Testis (tissue), 3 donors: ENCODE measurements around the gene SNX6. TPM values are rescaled to one million over a fixed set of nuclear protein-coding genes. Genes with fewer than 3 reads are reported as not detected.
"Not testable (repeated sequence)": the region's sequence is repeated elsewhere in the genome, so short reads cannot be mapped to it uniquely, and the experiment has no call there.

Source experiments
- DNase-seq: peaks from one replicate; pipeline ENCODE4 v3.0.0-alpha.2; 2019
- H3K27ac ChIP-seq, 2 donors: fragments of 200-600 bp; sonication (generic); one replicate each; pipeline ENCODE4 v1.5.1; 2019
- H3K27me3 ChIP-seq: fragments of 200-600 bp; sonication (generic); one replicate; pipeline ENCODE4 v1.5.1; 2019
- H3K36me3 ChIP-seq: fragments of 200-600 bp; sonication (generic); one replicate; pipeline ENCODE4 v1.5.1; 2017; ENCODE audit warnings: low read depth; ENCODE audit errors: missing control alignments
- H3K4me1 ChIP-seq: fragments of 200-600 bp; sonication (generic); one replicate; pipeline ENCODE4 v1.5.1; 2019
- H3K4me3 ChIP-seq, 2 donors: fragments of 200-600 bp; sonication (generic); one replicate each; pipeline ENCODE4 v1.5.1; 2017 to 2019
- H3K9me3 ChIP-seq: fragments of 200-600 bp; sonication (generic); one replicate; pipeline ENCODE4 v1.5.1; 2017
- POLR2A ChIP-seq: fragments of 450-650 bp; IDR thresholded peaks from one replicate; pipeline ENCODE4 v1.6.1; 2017; ENCODE audit warnings: antibody characterized with exemption, mild to moderate bottlenecking, moderate library complexity
- WGBS, 2 donors: methylation state at CpG; one replicate each; pipeline ENCODE4 v1.1.5; 2018; 5-methylcytosine and 5-hydroxymethylcytosine counted together
- intact Hi-C: fragments of 100-400 bp; cut with DNase I; formaldehyde crosslinking; loops from one replicate; pipeline ENCODE4 v1.15.1; 2023; ENCODE audit warnings: low total_unique reads
- polyA plus RNA-seq: library from polyadenylated mRNA; stranded (reverse); fragments of 350-450 nt; fragmentation: Illumina TruSeq; extraction: RNeasy Lipid Tissue Mini Kit (QIAGEN cat#74804); gene quantifications from one replicate; pipeline ENCODE4 v1.2.3, GENCODE V29; 2014; ENCODE audit warnings: low read depth, low replicate concordance; ENCODE audit not compliant: insufficient read depth
- total RNA-seq, 2 donors: library from RNA; depleted of rRNA; stranded (reverse); fragments of >200 nt; gene quantifications; one replicate each; pipeline ENCODE4 v1.2.3, GENCODE V29; 2016
- TF ChIP-seq, protein P1 (sequence below), 3 experiments: fragments of 450-650 bp in 2 of 3; fragments of 200-600 bp in 1 of 3; sonication (generic) in 1 of 3; IDR thresholded peaks; one replicate each; pipeline ENCODE4 v1.5.1; 2016 to 2019; ENCODE audit warnings: antibody characterized with exemption in 3 of 3, mild to moderate bottlenecking in 2 of 3, moderate library complexity in 1 of 3

SNX6 gene
- total and polyA plus RNA-seq, 3 donors from 2014 or later, result 74.8 to 123 (median 105) TPM

DNA sequence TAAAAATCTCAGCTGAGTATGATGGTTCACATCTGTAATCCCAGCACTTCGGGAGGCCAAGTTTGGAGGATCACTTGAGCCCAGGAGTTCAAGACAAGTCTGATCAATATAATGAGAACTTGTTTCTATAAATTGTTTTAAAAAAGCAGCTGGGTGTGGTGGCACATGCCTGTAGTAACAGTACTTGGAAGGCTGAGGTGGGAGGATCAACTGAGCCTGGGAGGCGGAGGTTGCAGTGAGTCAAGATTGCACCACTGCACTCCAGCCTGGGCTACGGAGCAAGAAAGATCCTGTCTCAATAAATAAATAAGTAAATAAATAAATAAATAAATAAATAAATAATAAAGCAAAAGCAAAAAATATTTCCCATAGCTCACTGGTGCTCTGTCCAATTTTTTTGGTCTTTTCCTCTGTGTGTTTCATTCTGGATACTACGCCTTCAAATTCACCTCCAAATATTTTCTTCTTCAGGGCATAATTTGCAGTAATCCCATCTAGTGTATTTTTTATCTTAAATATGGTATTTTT, 32.7 kb upstream of the SNX6 start:
- 89 to 97% methylated on average over 4 of the region's 4 CpGs for WGBS, 2 donors
- Histone ChIP-seq H3K27ac (no peak overlapping the region), H3K4me3 (no peak overlapping the region), H3K4me1 (no peaks in the 10 kb centered on the region), H3K27me3 (no peaks in the 10 kb centered on the region), H3K9me3 (no peaks in the 10 kb centered on the region), H3K36me3 (no peaks in the 10 kb centered on the region)
- no peak for DNase-seq
- TF ChIP-seq, protein P1, sequence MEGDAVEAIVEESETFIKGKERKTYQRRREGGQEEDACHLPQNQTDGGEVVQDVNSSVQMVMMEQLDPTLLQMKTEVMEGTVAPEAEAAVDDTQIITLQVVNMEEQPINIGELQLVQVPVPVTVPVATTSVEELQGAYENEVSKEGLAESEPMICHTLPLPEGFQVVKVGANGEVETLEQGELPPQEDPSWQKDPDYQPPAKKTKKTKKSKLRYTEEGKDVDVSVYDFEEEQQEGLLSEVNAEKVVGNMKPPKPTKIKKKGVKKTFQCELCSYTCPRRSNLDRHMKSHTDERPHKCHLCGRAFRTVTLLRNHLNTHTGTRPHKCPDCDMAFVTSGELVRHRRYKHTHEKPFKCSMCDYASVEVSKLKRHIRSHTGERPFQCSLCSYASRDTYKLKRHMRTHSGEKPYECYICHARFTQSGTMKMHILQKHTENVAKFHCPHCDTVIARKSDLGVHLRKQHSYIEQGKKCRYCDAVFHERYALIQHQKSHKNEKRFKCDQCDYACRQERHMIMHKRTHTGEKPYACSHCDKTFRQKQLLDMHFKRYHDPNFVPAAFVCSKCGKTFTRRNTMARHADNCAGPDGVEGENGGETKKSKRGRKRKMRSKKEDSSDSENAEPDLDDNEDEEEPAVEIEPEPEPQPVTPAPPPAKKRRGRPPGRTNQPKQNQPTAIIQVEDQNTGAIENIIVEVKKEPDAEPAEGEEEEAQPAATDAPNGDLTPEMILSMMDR (IDR thresholded peaks at IDR 0.05), result no peak
- TF ChIP-seq POLR2A, result no peak
- intact Hi-C loops, result no loop called here

DNA sequence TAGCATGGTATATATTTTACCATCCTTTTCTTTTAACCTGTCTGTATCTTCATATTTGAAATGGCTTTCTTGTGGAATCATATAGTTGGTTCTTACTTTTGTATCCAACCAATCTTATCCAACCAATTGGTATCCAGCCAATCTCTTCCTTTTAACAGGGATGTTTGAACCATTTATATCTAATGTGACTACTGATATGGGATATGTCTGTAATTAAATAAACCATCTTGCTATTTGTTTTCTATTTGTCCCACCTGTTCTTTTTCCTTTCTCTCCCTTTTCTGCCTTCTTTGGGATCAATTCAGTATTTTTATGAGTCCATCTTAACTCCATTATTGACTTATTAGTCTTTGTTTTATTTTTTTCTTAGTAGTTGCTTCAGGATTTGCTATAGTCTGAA, 30.8 kb upstream of the SNX6 start:
- H3K4me1 ChIP-seq, result no peaks in the 10 kb centered on the region

DNA sequence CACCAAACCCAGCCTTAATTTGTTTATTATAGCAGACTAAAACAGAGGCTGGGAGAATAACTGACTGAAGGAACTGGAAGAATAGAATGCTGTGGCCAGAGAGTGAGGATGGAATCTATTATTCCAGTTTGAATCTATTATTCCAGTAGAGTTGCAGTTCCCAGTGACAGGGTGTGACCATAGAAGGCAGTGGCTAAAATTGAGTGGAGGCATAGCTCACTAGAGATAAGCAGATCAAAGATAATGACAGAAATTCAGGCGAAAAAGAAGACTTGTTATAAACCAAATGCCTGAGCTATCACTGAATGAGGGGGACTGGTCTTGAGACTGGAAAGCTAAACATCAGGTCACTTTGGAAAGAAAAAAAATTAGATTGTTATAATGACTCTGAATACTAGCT, 26.0 kb upstream of the SNX6 start:
- Histone ChIP-seq H3K9me3 (no peaks in the 10 kb centered on the region), H3K36me3 (no peaks in the 10 kb centered on the region), H3K27ac (no peak overlapping the region), H3K27me3 (no peaks in the 10 kb centered on the region), H3K4me1 (no peaks in the 10 kb centered on the region), H3K4me3 (no peak overlapping the region)
- WGBS, 2 donors, result 48 to 80% methylated on average over 1 of the region's 1 CpG
- intact Hi-C loops, result no loop called here
- DNase-seq, result no peak
- TF ChIP-seq, protein P1 (IDR thresholded peaks at IDR 0.05), result no peak
- no peak for TF ChIP-seq POLR2A

More for the DNA sequence above, 30.8 kb upstream of the SNX6 start:
- Histone ChIP-seq H3K27me3 (no peaks in the 10 kb centered on the region), H3K36me3 (no peaks in the 10 kb centered on the region), H3K4me3 (no peak overlapping the region), H3K9me3 (no peaks in the 10 kb centered on the region), H3K27ac (no peak overlapping the region)
- intact Hi-C loops, result no loop called here
- TF ChIP-seq POLR2A, result no peak
- TF ChIP-seq, protein P1 (IDR thresholded peaks at IDR 0.05), result no peak
- DNase-seq, result no peak

DNA sequence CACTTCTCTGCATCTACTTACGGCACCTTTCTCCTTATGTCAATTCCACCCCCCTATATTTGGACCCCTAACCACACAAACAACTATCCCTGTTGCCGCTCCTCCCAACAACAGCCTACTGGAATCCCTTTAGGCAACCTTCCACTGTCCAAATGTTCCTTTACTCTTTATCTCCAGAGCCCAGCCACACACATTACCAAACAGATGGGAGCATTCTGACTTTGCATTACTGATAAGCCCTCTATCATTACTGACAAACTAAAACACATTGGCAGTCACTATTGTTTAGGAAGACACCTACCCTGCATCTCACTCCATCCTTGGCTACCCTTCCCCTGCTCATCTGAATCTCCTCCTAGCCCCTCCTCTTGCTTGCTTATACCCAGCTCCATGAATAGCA, 23.1 kb upstream of the SNX6 start:
- intact Hi-C loops, H3K36me3 ChIP-seq, H3K4me3 ChIP-seq, H3K27ac ChIP-seq, H3K27me3 ChIP-seq, DNase-seq, H3K9me3 ChIP-seq, H3K4me1 ChIP-seq: not testable (repeated sequence)
- WGBS, 2 donors, result 98% methylated on average over 2 of the region's 2 CpGs

DNA sequence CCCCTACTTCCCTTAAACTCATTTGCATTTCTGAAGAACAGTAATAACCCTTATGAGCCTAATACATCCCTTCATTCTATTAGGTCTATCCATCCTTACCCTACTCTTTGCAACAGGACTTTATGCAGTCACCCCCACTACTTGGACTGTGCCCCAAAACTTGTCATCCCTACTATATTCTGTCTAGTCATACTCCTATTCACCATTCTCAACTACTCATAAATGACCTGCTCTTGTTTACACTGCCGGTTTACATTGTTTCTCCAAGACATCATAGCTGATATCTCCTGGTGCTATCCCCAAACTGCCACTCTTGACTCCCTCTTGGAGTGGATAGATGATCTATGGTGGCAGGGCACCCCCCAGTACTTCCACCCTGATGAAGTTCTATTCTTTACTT, 22.4 kb upstream of the SNX6 start:
- intact Hi-C loops, H3K27me3 ChIP-seq, H3K4me3 ChIP-seq, DNase-seq, H3K4me1 ChIP-seq, H3K27ac ChIP-seq, H3K9me3 ChIP-seq, H3K36me3 ChIP-seq: not testable (repeated sequence)
- WGBS, 2 donors, result 84 to 88% methylated on average over 1 of the region's 1 CpG

DNA sequence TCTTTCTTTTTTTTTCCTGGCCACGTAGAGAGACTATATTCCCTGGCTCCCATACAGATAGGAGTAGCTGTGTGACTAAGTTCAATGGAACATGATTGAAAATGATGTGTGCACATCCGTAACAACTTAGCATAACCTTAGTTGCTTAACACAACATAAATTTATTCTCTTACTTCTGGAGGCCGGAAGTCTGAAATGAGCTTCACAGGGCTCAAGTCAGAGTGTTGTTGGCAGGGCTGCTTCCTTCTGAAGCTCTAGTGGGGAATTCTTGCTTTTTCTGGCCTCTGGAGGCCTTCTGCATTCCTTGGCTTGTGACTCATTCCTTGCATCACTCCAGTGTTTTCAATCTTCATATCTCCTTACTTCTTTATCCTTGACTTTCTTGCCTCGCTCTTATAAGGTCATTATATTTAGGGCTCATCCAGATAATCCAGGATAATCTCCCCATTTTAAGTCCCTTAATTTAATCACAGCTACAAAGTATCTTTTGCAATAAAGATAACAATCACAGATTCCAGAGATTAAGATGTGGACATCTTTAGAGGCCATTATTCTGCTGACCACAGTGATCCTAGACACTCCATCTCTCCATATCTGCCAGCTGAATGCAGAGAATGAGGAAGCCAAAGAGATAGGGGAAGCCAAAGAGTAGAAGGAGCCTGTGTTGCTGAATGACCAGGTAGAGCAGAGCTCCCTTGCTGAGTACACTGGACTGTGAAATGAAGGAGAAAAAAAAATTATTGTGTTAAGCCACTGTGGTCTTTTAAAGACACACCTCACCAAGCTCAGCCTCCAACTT, 21.0 kb upstream of the SNX6 start:
- no peak for DNase-seq
- no peak overlapping the region for H3K4me3 ChIP-seq
- H3K27ac ChIP-seq, result no peak overlapping the region
- H3K9me3 ChIP-seq, result no peaks in the 10 kb centered on the region
- TF ChIP-seq POLR2A, result no peak
- TF ChIP-seq, protein P1 (IDR thresholded peaks at IDR 0.05), result no peak
- H3K4me1 ChIP-seq, result no peaks in the 10 kb centered on the region
- H3K27me3 ChIP-seq, result no peaks in the 10 kb centered on the region
- intact Hi-C loops, result no loop called here
- 81 to 83% methylated on average over 4 of the region's 4 CpGs for WGBS, 2 donors
- no peaks in the 10 kb centered on the region for H3K36me3 ChIP-seq

DNA sequence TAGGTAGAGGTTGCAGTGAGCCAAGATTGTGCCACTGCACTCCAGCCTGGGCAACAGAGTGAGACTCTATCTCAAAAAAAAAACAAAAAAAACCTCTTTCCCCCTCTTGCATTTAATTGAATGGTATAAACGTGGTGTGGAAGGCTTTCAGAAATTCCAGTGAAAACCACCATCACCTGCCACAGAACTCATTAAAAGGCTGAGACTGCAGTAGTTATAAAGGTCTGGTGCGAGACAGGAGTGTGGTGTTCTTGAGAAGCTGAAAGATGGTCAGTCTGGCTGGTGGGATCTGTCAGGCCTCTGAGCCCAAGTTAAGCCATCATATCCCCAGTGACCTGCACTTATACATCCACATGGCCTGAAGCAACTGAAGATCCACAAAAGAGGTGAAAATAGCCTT, 20.1 kb upstream of the SNX6 start:
- H3K9me3 ChIP-seq, intact Hi-C loops, H3K4me1 ChIP-seq, H3K4me3 ChIP-seq, DNase-seq, H3K27me3 ChIP-seq, H3K27ac ChIP-seq, H3K36me3 ChIP-seq: not testable (repeated sequence)
- 89 to 92% methylated on average over 2 of the region's 2 CpGs for WGBS, 2 donors
